ENCODE measurements around the gene SEC63. TPM values are rescaled to one million over a fixed set of nuclear protein-coding genes. Genes with fewer than 3 reads are reported as not detected.

Gene SEC63
- total RNA-seq, 1 experiment from 2014 or later = 51.3 TPM

- H3K9me2 ChIP-seq (ENCODE audit: insufficient read depth) = 0 out of 2 replicates have a peak, but pooled peaks cover 2% of the 10 kb centered on the region
- H3K36me3 ChIP-seq (ENCODE audit: control insufficient read depth in 1 of 2, insufficient read depth in 2 of 2, low read length in 2 of 2) = no peaks in the 10 kb centered on the region
- no peak overlapping the region for H3K27ac ChIP-seq (ENCODE audit: low read depth, low read length)
- BruUV-seq (replicated peaks) = no TSS peak
- H3K4me3 ChIP-seq (replicated peaks in 1 of 2; ENCODE audit: low read depth in 1 of 2, low read length in 2 of 2) = no peak overlapping the region
- ATAC-seq (no peak), DNase-seq (ENCODE audit: low read depth, low spot score) (no peak)
- no peaks in the 10 kb centered on the region for H4K20me1 ChIP-seq (ENCODE audit: insufficient read depth)
- ChIA-PET RAD21 (ENCODE audit: low non-redundant PET in 1 of 2, low total read pairs in 2 of 2, uncharacterized antibody in 2 of 2, unreplicated experiment in 2 of 2) (no interaction called here), POLR2A (no interaction called here), CTCF (no interaction called here)
- no peak overlapping the region for H2AFZ ChIP-seq (ENCODE audit: low read depth, low read length, poor library complexity, severe bottlenecking)
- no peaks in the 10 kb centered on the region for H3K4me1 ChIP-seq (ENCODE audit: control insufficient read depth in 1 of 2, insufficient read depth in 2 of 2, low read length in 2 of 2)
- no peak overlapping the region for H3K9ac ChIP-seq (ENCODE audit: low read length)
- TF ChIP-seq CBX3 (IDR thresholded peaks at IDR 0.05; ENCODE audit: low read depth) (no peak), JUND (IDR thresholded peaks at IDR 0.05) (no peak), POLR2AphosphoS5 (IDR thresholded peaks at IDR 0.05; ENCODE audit: low read depth, low read length) (no peak), ZFX (IDR thresholded peaks at IDR 0.05) (no peak), RAD21 (IDR thresholded peaks at IDR 0.05; ENCODE audit: low read depth) (no peak), CTCF (IDR thresholded peaks at IDR 0.05 in 2 of 3, conservative IDR thresholded peaks at IDR 0.05 in 1 of 3; ENCODE audit: borderline replicate concordance in 1 of 3, insufficient read depth in 1 of 3, low read depth in 2 of 3, low read length in 2 of 3) (no peak), SP1 (IDR thresholded peaks at IDR 0.05; ENCODE audit: low read depth) (no peak), TCF7L2 (IDR thresholded peaks at IDR 0.05; ENCODE audit: borderline replicate concordance, extremely low read depth, insufficient read depth, insufficient read length) (no peak), SRF (IDR thresholded peaks at IDR 0.05; ENCODE audit: low read depth) (no peak), REST (IDR thresholded peaks at IDR 0.05; ENCODE audit: low read depth) (no peak), EZH2phosphoT487 (IDR thresholded peaks at IDR 0.05; ENCODE audit: borderline replicate concordance) (no peak)
- intact Hi-C loops (cut with micrococcal nuclease) = no loop called here
- no peaks in the 10 kb centered on the region for H3K9me3 ChIP-seq (ENCODE audit: control insufficient read depth in 1 of 2, insufficient read depth in 1 of 2, low read depth in 1 of 2, low read length in 2 of 2)
- no peaks in the 10 kb centered on the region for H3K79me2 ChIP-seq (ENCODE audit: insufficient read depth, low read length)
- H3K4me2 ChIP-seq (ENCODE audit: low read length) = no peak overlapping the region
- H3K27me3 ChIP-seq (ENCODE audit: insufficient read depth, low read length) = no peaks in the 10 kb centered on the region
Observed at GRCh38 chr6:107987805-107988204, 29.8 kb upstream of the SEC63 start.

Measured in HCT116 (cell line).